Hematopoietic multipotent progenitor cell treated with erythropoietin and hydrocortisone succinate and interleukin-3 and kit ligand, for 4 days (in vitro differentiated cells): Measurements from ENCODE around the gene RELL1.
A peak's percentile ranks its signal among the peaks of the same experiment; 100 is the strongest.

ENCODE experiments used
- DNase-seq: peaks from one replicate; pipeline ENCODE4 v3.0.0-alpha.2; 2015

The RELL1 gene, protein sequence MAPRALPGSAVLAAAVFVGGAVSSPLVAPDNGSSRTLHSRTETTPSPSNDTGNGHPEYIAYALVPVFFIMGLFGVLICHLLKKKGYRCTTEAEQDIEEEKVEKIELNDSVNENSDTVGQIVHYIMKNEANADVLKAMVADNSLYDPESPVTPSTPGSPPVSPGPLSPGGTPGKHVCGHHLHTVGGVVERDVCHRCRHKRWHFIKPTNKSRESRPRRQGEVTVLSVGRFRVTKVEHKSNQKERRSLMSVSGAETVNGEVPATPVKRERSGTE

DNA sequence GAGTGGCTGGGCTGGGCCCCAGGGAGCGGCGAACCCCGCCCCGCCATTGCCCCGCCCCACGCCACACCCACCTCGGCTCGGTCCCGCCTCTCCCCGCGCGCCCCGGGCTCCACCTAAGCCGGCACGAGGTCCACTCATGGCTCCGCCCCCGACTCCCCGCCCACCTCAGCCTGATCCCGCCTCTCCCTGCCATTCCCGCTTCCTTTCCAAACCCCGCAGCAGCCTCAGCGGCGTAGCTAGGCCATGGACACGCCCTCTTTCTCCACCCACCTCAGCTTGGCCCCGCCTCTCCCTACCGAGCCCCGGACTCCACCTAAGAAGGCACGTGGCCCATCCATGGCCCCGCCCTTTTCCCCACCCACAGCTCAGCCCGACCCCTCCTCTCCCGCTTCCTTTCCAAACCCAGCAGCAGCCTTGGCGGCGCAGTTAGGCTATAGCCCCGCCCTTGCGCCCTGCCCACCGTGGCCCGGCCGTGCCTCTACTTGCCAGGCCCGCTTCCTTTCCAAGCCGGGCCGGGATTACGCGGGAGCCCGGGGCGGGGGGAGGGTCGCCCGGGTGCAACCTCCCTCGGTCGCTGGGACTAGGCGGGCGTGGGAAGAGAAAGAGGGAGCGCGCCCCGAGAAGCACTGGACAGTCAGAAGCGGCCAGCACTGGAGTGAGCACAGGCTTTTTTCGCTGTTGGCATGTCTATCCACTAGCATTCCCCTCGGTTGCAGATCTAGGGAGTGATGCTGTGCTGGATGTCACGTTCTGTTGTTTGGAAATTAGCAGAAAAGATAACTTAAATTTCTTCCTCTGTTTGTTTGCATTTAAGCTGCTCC lies at the start of gene RELL1:
RELL1 (minus strand) TSS at position 4 of the 821 bp plus-strand sequence. CDS start 89 bp downstream, outside the sequence.
- DNase-seq, result peak; percentile 99

DNA sequence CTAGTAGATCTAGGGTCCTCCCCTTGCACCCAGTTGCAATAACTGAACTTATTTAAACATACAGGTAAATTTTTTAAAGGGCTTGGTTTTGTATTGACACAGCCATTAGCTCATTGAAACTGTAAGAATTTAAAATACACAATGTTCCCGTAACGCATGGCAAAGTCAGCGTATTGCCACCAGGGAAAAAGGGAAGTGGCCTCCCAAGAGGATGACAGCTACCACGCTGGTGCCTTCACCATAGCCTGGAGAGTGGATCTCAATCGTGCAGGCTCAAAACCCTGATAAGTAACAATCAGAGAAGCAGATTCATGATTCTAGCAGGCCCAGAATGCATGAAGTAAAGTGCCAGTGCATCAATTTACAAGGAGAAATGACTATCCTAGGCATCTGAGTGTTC lies 49.4 kb upstream of the RELL1 start:
- no peak for DNase-seq

DNA sequence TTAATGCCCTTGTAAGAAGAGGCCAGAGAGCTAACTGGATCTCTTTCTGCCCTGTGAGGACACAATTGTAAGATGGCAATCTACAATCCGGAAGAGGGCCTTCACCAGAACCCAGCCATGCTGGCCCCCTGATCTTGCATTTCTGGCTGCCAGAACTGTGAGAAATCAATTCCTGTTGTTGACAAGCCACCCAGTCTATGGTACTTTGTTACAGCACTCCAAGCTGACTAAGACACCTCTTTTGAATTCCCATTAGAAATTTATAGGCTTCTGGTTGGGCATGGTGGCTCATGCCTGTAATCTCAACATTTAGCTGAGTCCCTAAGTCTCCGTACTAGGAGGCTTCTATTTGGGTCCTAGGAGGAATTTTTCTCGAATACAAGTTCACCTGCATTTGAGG lies 48.8 kb upstream of the RELL1 start:
- no peak for DNase-seq

DNA sequence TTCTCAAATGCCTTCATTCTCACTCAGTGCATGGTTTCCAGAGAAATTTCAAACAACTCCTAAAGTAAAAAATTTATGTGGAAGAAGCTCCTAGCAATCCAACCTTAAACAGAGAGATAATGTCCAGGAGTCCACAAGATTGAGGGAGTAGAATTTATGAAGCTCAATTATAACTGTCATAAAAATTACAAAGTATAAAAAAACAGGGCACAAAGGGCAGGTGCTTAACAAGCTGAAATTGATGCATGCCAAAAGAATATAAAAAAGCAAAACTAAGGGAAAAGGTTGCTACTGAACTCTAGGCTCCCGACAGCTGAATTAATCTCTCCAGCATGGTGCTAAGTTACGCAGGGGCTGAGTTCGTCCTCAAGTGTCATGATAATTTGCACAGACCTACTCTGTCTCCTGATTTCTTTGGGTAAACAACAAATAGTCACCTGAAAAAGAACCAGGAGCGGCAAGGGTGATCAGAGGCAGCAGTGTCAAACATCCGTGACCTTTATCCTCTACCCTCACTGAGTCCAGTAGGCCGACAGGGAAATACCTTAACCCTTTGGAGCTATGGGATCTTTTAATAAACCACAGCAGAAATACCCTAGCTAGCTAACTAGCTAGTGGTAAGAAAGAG lies 47.2 kb upstream of the RELL1 start:
- DNase-seq, result no peak

DNA sequence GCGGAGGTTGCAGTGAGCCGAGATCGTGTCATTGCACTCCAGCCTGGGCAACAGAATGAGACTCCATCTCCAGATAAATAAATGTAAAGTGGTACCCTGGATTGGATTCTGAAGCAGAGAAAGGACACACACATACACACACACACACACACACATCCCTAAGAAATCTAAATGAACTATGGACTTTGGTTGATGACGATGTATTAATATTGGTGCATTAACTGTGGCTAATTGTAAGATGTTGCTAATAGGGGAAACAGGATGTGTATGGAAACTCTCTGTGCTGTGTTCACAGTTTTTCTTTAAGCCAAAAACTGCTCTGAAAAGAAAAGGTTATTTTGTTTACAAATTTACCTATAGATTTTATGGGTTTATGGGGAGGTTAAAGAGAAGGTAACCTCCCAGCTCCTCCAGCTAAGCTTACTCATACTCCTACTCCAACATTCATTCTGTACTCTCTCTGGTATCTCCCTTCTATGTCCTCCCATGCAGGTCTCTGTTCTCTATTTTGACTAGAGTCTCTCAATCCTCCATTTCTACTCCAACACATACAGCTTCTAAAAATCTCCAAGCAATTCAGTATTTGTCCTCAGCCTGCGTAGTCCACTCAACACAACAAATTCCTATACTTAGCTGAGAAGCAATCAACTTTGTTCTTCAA lies 46.5 kb upstream of the RELL1 start:
- DNase-seq, result no peak

DNA sequence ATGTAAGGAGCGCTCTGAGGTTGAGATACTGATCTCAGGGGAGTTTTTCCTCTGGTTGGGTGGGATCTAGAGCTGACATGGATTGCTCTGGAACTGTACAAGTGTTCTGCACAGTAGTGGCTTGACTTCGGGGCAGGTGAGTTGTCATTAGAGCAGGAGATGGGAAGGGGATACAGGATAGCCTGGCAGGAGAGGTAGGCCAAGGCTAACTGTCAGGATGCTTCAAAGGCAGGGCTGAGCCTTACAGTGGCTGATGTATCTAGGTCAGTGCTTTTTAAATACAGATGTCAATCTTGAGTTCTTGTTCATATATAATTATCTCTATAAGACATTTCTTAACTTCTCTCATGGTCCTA lies 43.5 kb upstream of the RELL1 start:
- no peak for DNase-seq

DNA sequence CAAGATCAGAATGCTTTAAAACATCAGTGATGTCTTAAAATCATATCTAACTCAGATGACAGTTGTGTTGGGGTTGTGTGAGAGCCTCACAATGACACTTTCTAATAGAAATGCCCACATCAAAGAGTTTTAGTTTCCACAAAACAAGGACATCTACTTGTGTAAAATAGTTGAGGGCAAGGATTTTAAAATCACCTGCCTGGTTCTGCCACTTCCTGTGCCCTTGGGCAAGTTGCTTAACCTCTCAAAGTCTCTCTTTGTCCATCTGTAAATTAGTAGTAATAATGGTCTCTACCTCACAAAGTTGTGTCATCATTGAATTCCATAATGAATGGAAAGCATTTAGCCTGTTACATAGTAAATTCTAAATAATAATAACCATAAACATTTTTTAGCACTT lies 41.9 kb upstream of the RELL1 start:
- DNase-seq, result no peak

DNA sequence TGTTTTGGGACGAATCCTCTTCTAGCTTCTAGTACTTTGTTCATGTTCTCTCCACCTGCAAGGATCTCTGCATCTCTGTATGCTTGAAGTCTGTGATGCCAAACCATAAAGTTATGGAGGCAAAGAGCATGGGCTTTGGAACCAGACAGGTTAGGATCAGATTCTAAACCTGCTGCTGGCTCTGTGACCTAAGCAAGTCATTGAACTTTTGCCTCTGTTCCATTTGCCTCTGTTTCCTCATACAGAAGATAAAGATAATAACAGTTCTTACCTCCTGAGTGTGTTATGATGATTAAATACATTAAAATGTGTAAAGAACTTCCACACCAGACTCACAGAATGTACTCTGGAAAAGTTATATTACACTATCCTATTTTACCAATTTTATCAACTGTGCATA lies 41.5 kb upstream of the RELL1 start:
- DNase-seq, result no peak

DNA sequence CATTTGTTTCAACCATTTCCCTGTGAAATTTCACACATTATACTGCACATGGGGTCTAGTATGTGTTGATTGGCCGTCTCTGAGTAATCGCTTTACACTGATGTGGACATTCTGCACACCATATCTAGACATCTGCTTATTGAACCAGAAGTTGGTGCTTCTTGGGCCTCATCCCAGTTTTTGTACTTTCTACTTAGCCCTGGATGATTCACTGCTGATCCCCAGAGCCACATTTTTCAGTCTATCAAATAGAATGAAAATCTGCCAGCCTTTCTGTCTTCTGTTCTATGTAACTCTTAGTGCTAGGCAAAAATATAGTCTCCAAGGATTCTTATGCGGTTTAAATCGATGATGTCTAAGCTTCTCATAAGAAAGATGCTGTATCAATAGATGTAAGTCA lies 40.5 kb upstream of the RELL1 start:
- no peak for DNase-seq

DNA sequence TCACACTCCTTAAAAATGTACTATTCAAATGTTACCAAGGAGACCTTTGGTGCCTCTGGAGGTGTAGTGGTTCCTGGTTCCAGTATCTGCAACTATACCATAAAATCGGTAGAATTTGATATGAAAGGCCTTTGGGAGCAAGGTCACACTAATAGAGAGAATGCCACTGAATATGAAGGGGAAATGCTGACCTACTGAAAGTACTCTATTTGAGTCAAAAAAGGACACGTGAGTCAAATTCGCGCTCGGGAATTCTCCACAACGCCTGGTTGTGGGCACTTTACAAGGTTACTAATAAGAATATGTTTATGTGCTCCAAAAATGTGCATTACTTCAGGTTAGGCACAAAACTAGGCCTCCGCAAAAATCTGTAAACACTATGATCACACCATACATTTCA lies 39.5 kb upstream of the RELL1 start:
- no peak for DNase-seq

DNA sequence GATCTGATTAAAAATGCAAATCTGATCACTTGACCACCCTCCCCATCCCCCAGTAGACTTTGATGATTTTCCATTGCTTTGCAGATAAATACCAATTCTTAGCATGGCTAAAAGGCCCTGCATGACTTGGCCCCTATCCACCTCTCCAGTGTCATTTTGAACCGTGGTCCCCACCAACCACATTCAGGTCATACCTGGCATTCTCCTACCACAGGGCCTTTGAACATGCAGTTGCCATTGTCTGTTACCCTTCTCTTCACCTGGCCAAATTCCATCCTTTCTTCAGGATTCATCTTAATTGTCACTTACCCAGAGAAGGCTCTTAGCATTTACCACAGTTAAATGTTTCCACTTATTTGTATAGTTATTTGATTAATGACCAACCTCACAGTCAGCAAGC lies 36.9 kb upstream of the RELL1 start:
- no peak for DNase-seq

DNA sequence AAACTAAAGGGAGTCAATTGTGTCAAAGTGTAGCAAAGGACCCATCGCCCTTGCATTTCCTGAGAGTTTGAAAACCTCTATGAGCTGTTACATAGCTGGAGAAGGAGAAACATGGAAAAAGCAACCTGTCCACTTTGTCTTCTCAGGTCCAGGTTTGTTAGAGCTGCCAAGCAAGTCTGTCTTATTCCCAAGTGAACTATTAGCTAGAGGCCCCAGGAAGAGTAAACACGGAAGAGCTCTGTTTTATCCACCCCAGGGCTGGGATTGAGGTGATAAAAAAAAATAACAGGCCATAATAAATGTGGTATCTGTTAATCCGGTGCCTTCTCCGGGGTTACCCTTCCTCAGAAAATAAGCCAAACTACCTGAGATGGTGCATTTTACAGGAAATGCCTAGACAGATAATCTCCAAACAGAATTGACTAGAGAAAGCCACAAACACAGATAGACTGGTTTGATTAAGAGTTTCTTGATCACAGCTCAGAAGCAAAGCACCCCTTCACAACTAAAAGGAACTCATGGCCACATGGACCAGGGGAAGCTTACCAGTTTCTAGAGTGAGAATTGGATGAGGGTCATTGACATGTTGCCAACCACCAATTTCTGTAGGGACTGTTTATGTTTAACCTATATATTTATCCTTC lies 35.9 kb upstream of the RELL1 start:
- peak; percentile 29 for DNase-seq

DNA sequence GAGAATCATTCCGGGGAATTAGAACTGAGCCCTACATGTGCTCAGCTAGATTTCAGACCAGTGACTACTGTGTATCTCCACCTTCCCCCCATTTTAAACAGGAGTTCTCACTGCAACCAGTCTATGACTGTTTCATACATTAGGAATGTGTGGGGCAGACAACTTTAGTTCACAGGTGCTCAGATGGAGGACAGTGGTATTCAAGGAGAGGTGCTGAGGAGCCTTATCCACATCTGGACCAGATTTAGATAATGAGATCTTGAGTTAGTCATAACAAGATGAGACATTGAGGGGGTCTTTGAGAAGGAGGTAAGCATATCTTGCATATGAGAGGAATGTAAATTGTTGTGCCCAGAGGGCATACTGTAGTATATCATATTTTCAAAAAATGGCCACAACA lies 32.8 kb upstream of the RELL1 start:
- DNase-seq, result no peak

DNA sequence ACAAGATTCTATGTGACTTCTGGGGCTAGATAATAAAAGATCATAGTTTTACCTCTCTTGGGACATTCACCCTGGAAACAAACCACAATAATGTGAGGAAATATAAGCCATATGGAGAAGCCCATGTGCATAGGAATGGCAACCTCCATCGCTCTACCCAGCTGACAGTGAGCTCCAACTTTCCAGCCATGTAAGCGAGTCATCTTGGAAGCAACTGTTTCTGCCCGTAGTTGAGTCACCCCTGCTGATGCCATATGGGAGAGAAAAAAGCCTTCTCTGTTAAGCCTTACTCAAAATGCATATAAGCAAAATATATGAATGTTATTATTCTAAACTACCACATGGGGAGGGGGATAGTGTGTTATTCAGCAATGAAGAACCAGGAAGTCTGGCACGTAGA lies 31.4 kb upstream of the RELL1 start:
- DNase-seq, result no peak

DNA sequence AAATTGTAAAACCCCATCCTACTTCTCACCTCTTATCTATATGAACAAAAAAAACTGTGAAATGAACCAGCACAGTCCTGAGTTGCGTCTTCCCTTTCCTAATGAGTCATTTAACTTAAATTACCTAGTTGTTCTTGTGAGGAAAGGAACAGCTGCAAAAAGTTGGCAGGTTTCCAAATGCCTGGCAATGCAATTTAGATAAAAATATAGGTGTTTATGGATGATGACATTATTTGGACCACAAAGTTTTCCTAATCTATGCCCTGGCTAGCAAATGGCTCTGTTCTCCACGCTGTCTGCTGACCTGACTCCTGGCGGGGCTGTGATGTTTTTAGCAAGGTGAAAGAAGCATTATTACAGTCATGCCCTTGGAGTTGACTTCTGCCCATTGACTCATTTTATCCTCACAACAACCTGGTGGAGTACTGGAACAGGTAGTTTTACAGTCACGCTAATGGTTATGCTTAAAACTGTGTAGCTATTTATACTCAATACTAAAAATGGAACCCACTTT lies 29.8 kb upstream of the RELL1 start:
- DNase-seq, result peak; percentile 65

DNA sequence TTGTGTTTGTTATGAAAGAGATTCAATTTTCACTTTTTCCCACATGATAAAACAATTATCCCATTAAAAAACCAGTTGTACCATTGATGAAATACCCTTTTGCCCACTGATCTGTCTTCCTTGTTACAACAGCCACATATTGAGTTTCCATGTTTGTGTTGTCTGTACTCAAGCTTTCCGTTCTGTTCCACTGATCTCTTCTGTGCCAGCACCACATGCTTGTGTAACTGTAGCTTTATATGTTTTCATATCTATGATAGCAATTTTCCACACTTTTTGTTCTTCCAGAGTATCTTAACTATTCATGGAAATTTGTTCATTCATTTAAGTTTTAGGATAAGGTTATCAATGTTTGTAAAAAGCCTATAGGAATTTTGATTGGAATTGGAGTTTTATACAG lies 24.3 kb upstream of the RELL1 start:
- DNase-seq, result no peak

DNA sequence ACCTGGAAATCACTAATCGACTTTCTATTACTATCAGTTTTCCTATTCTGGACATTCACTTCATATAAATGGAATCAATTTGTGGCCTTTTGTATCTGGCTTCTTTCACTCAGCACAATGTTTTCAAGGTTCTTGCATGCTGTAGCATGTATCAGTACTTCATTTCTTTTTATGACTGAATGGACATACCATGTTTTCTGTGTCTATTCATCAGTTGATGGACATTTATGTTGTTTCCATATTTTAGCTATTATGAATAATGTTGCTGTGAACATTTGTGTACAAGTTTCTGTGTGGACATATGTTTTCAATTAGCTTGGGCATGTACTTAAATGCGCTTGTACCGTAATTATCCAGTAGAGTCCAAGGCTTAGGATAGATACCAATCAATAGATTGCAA lies 19.9 kb upstream of the RELL1 start:
- DNase-seq, result no peak

DNA sequence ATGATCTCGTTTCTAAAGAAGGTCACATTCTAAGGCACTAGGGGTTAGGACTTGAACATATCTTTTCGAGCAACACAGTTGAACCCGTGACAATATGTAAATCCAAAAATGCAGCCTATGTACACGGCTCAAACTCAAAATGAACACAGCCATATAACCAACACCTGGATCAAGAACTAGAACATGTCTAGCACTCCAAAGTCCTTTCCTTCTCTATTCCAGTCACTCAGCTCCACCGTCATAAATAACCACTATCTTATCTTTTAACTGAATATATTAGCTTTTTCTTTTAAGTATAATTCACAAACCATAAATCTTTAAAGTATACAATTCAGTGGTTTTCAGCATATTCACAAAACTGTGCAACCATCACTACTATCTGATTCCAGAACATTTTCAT lies 19.4 kb upstream of the RELL1 start:
- DNase-seq, result no peak

DNA sequence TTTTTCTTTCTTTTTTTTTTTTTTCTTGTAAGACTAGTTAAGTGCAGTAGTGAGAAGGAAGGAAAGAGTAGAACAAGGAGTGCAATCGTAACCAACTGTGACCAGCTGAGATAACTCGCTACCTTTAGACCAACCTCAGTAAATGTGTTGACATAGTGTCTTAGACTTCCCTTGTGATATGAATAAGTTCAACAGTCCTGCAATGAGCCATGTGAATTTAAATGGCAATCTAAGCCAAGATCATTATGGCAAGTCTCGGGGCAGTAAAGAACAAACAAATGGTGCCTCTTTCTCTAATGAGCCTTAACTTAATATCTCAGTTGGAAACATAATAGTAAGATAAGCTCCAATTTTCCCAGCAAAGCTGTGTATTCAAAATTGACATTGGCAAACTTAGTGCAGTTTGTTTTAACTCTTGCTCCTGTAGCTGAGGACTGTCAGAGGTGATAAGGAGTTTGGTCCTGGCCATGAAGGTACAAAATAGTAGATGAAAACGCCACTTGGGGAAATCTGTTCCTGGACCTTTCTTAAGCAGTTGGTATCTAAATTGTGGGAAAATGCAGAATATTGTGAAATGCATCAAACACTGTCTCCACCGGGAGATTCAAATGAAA lies 13.8 kb upstream of the RELL1 start:
- no peak for DNase-seq

DNA sequence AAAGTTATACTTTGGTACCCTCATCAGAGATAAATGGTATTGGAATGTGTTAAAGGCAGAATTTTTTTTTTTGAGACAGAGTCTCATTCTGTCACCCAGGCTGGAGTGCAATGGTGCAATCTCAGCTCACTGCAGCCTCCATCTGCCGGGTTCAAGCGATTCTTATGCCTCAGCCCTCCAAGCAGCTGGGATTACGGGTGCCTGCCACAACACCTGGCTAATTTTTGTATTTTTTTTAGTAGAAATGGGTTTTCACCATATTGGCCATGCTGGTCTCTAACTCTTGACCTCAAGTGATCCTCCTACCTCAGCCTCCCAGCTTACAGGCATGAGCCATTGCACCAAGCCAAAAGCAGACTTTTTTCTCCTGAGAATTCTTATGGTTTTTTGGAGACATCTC lies 11.4 kb upstream of the RELL1 start:
- DNase-seq, result no peak

DNA sequence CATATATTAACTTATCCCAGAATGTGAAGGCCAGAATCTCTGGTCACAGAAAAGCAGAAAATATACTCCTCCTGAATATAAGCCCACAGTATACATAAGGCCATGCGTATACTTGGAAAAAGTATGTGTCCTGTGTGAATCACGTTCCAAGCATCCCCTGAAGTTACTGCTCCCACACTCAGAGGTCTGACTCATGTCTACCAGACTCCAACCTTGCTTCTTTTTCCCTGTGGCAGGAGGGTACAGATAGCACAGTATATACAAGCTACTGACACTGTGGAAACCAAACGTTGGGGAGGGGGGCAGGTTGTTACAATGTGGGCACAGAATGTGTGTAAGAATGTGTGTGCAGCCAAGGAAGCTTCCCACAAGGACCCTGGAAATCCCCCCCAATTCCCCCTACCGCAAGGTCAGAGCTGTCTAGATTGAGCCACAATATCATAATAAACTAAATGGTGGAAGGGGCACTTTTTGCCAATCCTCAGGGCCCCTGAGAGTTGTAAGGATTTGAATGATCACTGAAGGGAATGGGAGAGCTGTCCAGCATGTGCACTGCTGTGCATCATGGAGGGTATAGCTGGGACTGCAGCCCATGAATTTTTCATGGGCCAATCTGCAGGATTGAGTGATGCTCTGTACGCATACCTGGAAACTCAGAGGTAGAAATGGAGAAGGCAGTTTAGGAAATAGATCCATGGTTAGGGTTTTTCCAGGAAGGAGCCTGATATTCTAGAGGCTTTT lies 7.4 kb upstream of the RELL1 start:
- no peak for DNase-seq

DNA sequence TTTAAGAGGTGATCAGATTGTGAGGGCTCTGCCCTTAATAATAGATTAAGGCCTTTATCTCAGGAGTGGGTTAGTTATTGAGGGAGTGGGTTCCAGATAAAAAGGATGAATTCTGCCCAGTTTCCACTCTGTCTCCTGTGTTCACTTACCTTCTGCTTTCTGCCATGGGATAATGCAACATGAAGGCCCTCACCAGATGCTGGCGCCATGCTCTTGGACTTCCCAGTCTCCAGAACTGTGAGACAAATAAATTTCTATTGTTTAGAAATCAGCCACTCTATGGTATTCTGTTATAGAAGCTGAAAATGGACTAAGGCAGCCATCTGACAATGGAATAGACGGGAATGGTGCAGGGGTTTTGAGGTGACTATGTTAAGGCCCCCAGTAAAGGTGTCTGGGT lies 6.9 kb upstream of the RELL1 start:
- DNase-seq, result no peak
